Measurements from ENCODE around the gene MVB12A.

- no peak for TF ChIP-seq CTCF (conservative IDR thresholded peaks at IDR 0.05; ENCODE audit: low read depth, low read length)
- TF ChIP-seq EZH2phosphoT487 (IDR thresholded peaks at IDR 0.05; ENCODE audit: borderline replicate concordance, low read length): no peak
Measured at GRCh38 chr19:17473041-17473440, 53.2 kb downstream of the MVB12A start.
